Type B pancreatic cell (in vitro differentiated cells): ENCODE data around the gene RPL10A. TPM values are rescaled to one million over a fixed set of nuclear protein-coding genes. Genes with fewer than 3 reads are reported as not detected.

ENCODE experiments used
- DNase-seq: peaks from one replicate; pipeline ENCODE4 v3.0.0; 2021; ENCODE audit warnings: mixed read lengths; ENCODE audit not compliant: unreplicated experiment; ENCODE audit errors: extremely low spot score
- H3K27ac Mint-ChIP-seq: 2 replicates; pipeline ENCODE4 v1.8.0; 2021; ENCODE audit warnings: mild to moderate bottlenecking, mixed read lengths
- H3K27me3 Mint-ChIP-seq: 2 replicates; pipeline ENCODE4 v1.8.0; 2021; ENCODE audit warnings: mixed read lengths
- H3K36me3 Mint-ChIP-seq: 2 replicates; pipeline ENCODE4 v1.8.0; 2021; ENCODE audit warnings: mixed read lengths
- H3K4me1 Mint-ChIP-seq: one replicate; pipeline ENCODE4 v1.8.0; 2021; ENCODE audit warnings: mixed read lengths; ENCODE audit not compliant: unreplicated experiment
- H3K4me3 Mint-ChIP-seq: 2 replicates; pipeline ENCODE4 v1.8.0; 2021; ENCODE audit warnings: mild to moderate bottlenecking, mixed read lengths
- H3K9me3 Mint-ChIP-seq: 2 replicates; pipeline ENCODE4 v1.8.0; 2021; ENCODE audit warnings: mixed read lengths
- long read RNA-seq: library from polyadenylated mRNA; unstranded; transcript quantifications from one replicate; pipeline ENCODE4 v2.0.0, GENCODE V29; 2020
- total RNA-seq: library from RNA; stranded (reverse); gene quantifications from 2 replicates; pipeline ENCODE4 v1.2.1, GENCODE V29; 2021; ENCODE audit warnings: low replicate concordance
- TF ChIP-seq, protein P1 (sequence below): fragments of 200-600 bp; sonication (generic); conservative IDR thresholded peaks from 2 replicates; pipeline ENCODE4 v1.5.0; 2021; ENCODE audit warnings: antibody characterized with exemption, mild to moderate bottlenecking

The RPL10A gene
- 1,788 and 1,808 TPM in 2 replicates for total RNA-seq
- long read RNA-seq, transcript RPL10A-203 (5 exons, 1,069 nt) = minor isoform, 18 of 1,510 reads
- long read RNA-seq, transcript RPL10A-202 (5 exons, 1,063 nt) = minor isoform, 38 of 1,510 reads
- long read RNA-seq, transcript RPL10A-201 (6 exons, 716 nt) = major isoform, 1,368 of 1,510 reads
- long read RNA-seq, transcript RPL10A-204 (6 exons, 962 nt) = minor isoform, 13 of 1,510 reads
- long read RNA-seq, partial matches to known transcripts = 36 of 1,510 reads
- long read RNA-seq, other reads (novel, unspliced or antisense) = 34 of 1,510 reads

DNA sequence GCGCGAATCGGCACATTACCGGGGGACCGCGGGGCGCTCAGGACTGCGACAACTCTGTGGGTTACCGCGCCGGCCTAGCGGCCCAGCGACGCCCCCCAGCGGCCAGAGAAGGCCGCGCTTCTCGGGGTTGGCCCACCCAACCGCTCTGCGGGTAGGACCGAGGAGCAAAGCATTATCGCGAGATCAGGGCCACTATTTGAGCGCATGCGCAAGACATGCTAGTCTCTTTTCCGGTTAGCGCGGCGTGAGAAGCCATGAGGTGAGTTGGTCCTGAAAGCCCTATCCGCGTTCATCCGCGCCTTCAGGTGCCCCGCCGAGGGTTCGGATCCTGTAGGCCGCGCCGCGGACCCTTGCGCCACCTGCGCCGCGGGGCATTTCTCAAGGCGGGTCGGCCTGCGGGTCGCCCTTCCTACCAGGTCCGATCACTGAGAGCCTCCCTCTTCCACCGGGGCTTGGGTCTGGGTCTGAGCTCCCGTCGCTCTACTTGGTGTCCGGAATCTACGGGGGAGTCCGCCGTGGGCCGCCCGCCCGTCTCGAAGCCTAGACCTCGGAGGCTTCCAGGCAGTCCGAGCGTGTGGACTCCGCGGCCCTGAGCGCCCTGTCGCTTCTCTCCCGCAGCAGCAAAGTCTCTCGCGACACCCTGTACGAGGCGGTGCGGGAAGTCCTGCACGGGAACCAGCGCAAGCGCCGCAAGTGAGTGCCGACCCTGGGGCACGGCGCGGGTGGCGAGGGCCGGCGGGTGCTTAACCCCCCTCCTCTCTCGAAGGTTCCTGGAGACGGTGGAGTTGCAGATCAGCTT lies at the start of gene RPL10A:
TSS of gene RPL10A (plus strand) at position 221 of the 799 bp plus-strand sequence. CDS start at position 255, 34 bp downstream.
- Mint-ChIP-seq H3K9me3 (no peaks in the 10 kb centered on the region), H3K4me3 (peak within 1 kb of the TSS; percentile 94), H3K27ac (peak within 1 kb of the TSS; percentile 96), H3K4me1 (peaks cover 29% of the 10 kb centered on the region), H3K36me3 (peaks cover 24% of the 10 kb centered on the region), H3K27me3 (peaks cover 3% of the 10 kb centered on the region)
- DNase-seq = peak; percentile 94
- TF ChIP-seq, protein P1, sequence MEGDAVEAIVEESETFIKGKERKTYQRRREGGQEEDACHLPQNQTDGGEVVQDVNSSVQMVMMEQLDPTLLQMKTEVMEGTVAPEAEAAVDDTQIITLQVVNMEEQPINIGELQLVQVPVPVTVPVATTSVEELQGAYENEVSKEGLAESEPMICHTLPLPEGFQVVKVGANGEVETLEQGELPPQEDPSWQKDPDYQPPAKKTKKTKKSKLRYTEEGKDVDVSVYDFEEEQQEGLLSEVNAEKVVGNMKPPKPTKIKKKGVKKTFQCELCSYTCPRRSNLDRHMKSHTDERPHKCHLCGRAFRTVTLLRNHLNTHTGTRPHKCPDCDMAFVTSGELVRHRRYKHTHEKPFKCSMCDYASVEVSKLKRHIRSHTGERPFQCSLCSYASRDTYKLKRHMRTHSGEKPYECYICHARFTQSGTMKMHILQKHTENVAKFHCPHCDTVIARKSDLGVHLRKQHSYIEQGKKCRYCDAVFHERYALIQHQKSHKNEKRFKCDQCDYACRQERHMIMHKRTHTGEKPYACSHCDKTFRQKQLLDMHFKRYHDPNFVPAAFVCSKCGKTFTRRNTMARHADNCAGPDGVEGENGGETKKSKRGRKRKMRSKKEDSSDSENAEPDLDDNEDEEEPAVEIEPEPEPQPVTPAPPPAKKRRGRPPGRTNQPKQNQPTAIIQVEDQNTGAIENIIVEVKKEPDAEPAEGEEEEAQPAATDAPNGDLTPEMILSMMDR = peak; percentile 98

DNA sequence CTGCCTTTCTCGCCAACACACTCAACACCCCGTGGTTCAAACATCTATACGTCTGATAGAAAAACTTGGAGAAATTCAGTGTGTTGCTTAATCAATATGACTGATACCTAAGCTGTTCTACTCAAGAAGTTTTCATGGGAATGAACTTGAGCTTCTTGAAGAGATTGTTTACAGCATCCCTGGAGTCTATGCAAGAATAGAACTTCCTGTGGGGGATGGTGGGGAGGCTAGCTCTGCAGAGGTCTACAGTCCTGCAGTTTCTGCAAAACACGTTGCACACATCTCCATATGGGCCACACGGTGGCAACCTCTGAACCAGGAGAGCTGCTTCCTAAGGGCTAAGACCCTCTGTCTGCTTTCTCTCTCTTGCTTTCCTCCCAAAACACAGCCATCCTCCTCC lies 48.8 kb upstream of the RPL10A start:
- H3K4me3 Mint-ChIP-seq = no peak overlapping the region
- TF ChIP-seq, protein P1 = peak; percentile 43
- H3K27ac Mint-ChIP-seq = no peak overlapping the region
- peaks cover 12% of the 10 kb centered on the region for H3K36me3 Mint-ChIP-seq
- DNase-seq = no peak
- peaks cover 10% of the 10 kb centered on the region for H3K4me1 Mint-ChIP-seq
- H3K9me3 Mint-ChIP-seq = no peaks in the 10 kb centered on the region
- no peaks in the 10 kb centered on the region for H3K27me3 Mint-ChIP-seq

DNA sequence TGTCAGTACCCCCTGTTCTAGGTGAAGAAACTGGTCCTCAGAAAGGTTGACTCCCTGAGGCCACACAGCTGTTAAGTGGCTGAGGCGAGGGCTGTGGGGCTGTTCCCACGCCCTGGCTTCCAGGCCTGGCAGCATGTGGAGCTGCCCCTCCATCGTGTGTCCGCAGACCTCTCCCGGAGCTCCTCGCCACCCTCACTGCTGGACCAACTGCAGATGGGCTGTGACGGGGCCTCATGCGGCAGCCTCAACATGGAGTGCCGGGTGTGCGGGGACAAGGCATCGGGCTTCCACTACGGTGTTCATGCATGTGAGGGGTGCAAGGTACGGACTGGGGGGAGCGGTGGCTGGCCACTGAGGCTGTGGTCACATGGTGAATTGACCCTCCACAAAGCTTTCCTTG lies 48.2 kb upstream of the RPL10A start:
- H3K27ac Mint-ChIP-seq = no peak overlapping the region
- H3K4me3 Mint-ChIP-seq = no peak overlapping the region
- TF ChIP-seq, protein P1 = no peak
- peaks cover 8% of the 10 kb centered on the region for H3K4me1 Mint-ChIP-seq
- peaks cover 12% of the 10 kb centered on the region for H3K36me3 Mint-ChIP-seq
- DNase-seq = no peak
- H3K9me3 Mint-ChIP-seq = no peaks in the 10 kb centered on the region
- no peaks in the 10 kb centered on the region for H3K27me3 Mint-ChIP-seq

DNA sequence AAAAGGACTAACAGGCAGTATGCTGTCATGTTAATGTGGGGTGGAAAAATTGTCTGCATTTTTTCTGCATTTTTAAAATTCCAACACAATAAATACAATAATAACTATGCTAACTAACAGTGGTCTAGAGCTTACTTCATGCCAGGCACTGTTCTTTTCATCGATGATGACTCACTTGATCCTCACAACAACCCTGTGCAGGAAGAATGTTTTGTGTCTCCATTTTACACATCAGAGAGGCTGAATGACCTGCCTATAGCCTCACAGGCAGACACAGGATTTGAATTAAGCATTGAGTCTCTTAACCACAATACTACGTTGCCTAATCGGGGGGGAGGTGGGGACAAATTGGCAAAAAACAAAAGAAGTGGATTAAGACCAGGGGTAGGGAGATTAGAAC lies 42.9 kb upstream of the RPL10A start:
- H3K27ac Mint-ChIP-seq = no peak overlapping the region

DNA sequence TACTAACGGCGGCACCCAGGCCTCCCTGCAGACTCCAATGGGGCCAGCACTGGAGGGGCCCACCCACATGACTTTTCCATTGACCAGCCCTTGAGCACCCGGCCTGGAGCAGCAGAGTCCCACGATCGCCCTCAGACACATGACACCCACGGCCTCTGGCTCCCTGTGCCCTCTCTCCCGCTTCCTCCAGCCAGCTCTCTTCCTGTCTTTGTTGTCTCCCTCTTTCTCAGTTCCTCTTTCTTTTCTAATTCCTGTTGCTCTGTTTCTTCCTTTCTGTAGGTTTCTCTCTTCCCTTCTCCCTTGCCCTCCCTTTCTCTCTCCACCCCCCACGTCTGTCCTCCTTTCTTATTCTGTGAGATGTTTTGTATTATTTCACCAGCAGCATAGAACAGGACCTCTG lies 42.1 kb upstream of the RPL10A start:
- no peaks in the 10 kb centered on the region for H3K9me3 Mint-ChIP-seq
- no peak overlapping the region for H3K4me3 Mint-ChIP-seq

More for the DNA sequence above, 42.9 kb upstream of the RPL10A start:
- TF ChIP-seq, protein P1 = no peak
- no peaks in the 10 kb centered on the region for H3K4me1 Mint-ChIP-seq
- peaks cover 10% of the 10 kb centered on the region for H3K36me3 Mint-ChIP-seq
- no peaks in the 10 kb centered on the region for H3K9me3 Mint-ChIP-seq
- H3K4me3 Mint-ChIP-seq = no peak overlapping the region
- no peak for DNase-seq
- no peaks in the 10 kb centered on the region for H3K27me3 Mint-ChIP-seq

More for the DNA sequence above, 42.1 kb upstream of the RPL10A start:
- DNase-seq = no peak
- H3K36me3 Mint-ChIP-seq = peaks cover 7% of the 10 kb centered on the region
- no peaks in the 10 kb centered on the region for H3K4me1 Mint-ChIP-seq
- TF ChIP-seq, protein P1 = no peak
- no peaks in the 10 kb centered on the region for H3K27me3 Mint-ChIP-seq
- H3K27ac Mint-ChIP-seq = no peak overlapping the region
